H9 (cell line): ENCODE measurements around the gene ADAMTS17. TPM values are rescaled to one million over a fixed set of nuclear protein-coding genes. Genes with fewer than 3 reads are reported as not detected.

Experiments
- DNase-seq: peaks from one replicate; pipeline ENCODE4 v3.0.0-alpha.2; 2017
- H2AFZ ChIP-seq: one replicate; pipeline ENCODE4 v1.6.1; 2013; ENCODE audit warnings: mild to moderate bottlenecking, low read length, control low read depth, moderate library complexity
- H2AK5ac ChIP-seq: 2 replicates; pipeline ENCODE4 v1.6.1; 2013; ENCODE audit warnings: low read length, control low read depth, mixed read lengths; ENCODE audit not compliant: insufficient read length
- H2BK120ac ChIP-seq: one replicate; pipeline ENCODE4 v1.6.1; 2013; ENCODE audit warnings: low read depth, mild to moderate bottlenecking, low read length, control low read depth, inconsistent platforms; ENCODE audit not compliant: poor library complexity, severe bottlenecking
- H2BK12ac ChIP-seq: 2 replicates; pipeline ENCODE4 v1.6.1; 2013; ENCODE audit warnings: low read length, control low read depth, mixed read lengths, low read depth; ENCODE audit not compliant: insufficient read length
- H2BK15ac ChIP-seq: 2 replicates; pipeline ENCODE4 v1.6.1; 2013; ENCODE audit warnings: low read depth, low read length, control low read depth
- H2BK20ac ChIP-seq: one replicate; pipeline ENCODE4 v1.6.1; 2013; ENCODE audit warnings: low read depth, mild to moderate bottlenecking, low read length, control low read depth, inconsistent platforms; ENCODE audit not compliant: poor library complexity, severe bottlenecking
- H2BK5ac ChIP-seq: 2 replicates; pipeline ENCODE4 v1.6.1; 2013; ENCODE audit warnings: low read length, control low read depth, mixed read lengths; ENCODE audit not compliant: insufficient read length
- H3K14ac ChIP-seq: 2 replicates; pipeline ENCODE4 v1.6.1; 2013; ENCODE audit warnings: low read length, control low read depth; ENCODE audit not compliant: insufficient read depth
- H3K18ac ChIP-seq: 2 replicates; pipeline ENCODE4 v1.6.1; 2013; ENCODE audit warnings: low read depth, mild to moderate bottlenecking, mixed read lengths, low read length, control low read depth; ENCODE audit not compliant: insufficient read length
- H3K23ac ChIP-seq: 2 replicates; pipeline ENCODE4 v1.6.1; 2013; ENCODE audit warnings: low read length, control low read depth, mixed read lengths, low read depth; ENCODE audit not compliant: insufficient read length
- H3K23me2 ChIP-seq: 2 replicates; pipeline ENCODE4 v1.6.1; 2013; ENCODE audit warnings: low read depth, mild to moderate bottlenecking, mixed read lengths, low read length, control low read depth; ENCODE audit not compliant: insufficient read length, poor library complexity, severe bottlenecking
- H3K27ac ChIP-seq: 2 replicates; pipeline ENCODE4 v1.5.1; 2013; ENCODE audit warnings: low read length, control low read depth, mixed read lengths, low read depth; ENCODE audit not compliant: insufficient read length
- H3K27me3 ChIP-seq: 2 replicates; pipeline ENCODE4 v1.6.1; 2013; ENCODE audit warnings: low read length, control low read depth, inconsistent platforms; ENCODE audit not compliant: insufficient read depth
- H3K4ac ChIP-seq: 2 replicates; pipeline ENCODE4 v1.6.1; 2013; ENCODE audit warnings: low read depth, mild to moderate bottlenecking, control low read depth, inconsistent platforms, low read length, moderate library complexity
- H3K4me1 ChIP-seq: 2 replicates; pipeline ENCODE4 v1.6.1; 2013; ENCODE audit warnings: low read length, control low read depth, inconsistent platforms; ENCODE audit not compliant: insufficient read depth
- H3K4me2 ChIP-seq: 2 replicates; pipeline ENCODE4 v1.6.1; 2013; ENCODE audit warnings: low read length, control low read depth, mixed read lengths; ENCODE audit not compliant: insufficient read length, insufficient read depth
- H3K56ac ChIP-seq: 2 replicates; pipeline ENCODE4 v1.6.1; 2013; ENCODE audit warnings: low read depth, mild to moderate bottlenecking, mixed read lengths, low read length, control low read depth; ENCODE audit not compliant: insufficient read length
- H3K79me1 ChIP-seq: 2 replicates; pipeline ENCODE4 v1.6.1; 2013; ENCODE audit warnings: low read depth, mild to moderate bottlenecking, moderate library complexity, low read length, control low read depth, inconsistent platforms; ENCODE audit not compliant: insufficient read depth, poor library complexity, severe bottlenecking
- H3K79me2 ChIP-seq: 2 replicates; pipeline ENCODE4 v1.6.1; 2013; ENCODE audit warnings: low read length, control low read depth, inconsistent platforms; ENCODE audit not compliant: insufficient read depth
- H3K9ac ChIP-seq: 2 replicates; pipeline ENCODE4 v1.6.1; 2013; ENCODE audit warnings: low read length, control low read depth, mixed read lengths; ENCODE audit not compliant: insufficient read length; ENCODE audit errors: extremely low read depth
- H3K9me3 ChIP-seq: one replicate; pipeline ENCODE4 v1.6.1; 2013; ENCODE audit warnings: low read depth, low read length, inconsistent platforms; ENCODE audit not compliant: control insufficient read depth
- H3T11ph ChIP-seq: one replicate; pipeline ENCODE4 v1.6.1; 2013; ENCODE audit warnings: mild to moderate bottlenecking, low read length, control low read depth, inconsistent platforms
- H4K20me1 ChIP-seq: one replicate; pipeline ENCODE4 v1.6.1; 2013; ENCODE audit not compliant: control insufficient read depth, insufficient read length, insufficient read depth
- H4K5ac ChIP-seq: 2 replicates; pipeline ENCODE4 v1.6.1; 2013; ENCODE audit warnings: low read depth, mild to moderate bottlenecking, mixed read lengths, low read length, control low read depth; ENCODE audit not compliant: insufficient read length
- H4K8ac ChIP-seq: replicated peaks from 2 replicates; pipeline ENCODE4 v1.6.1; 2013; ENCODE audit warnings: low read length, control low read depth, mixed read lengths, low read depth; ENCODE audit not compliant: insufficient read length
- H4K91ac ChIP-seq: 2 replicates; pipeline ENCODE4 v1.6.1; 2013; ENCODE audit warnings: low read depth, mild to moderate bottlenecking, moderate library complexity, mixed read lengths, low read length, control low read depth; ENCODE audit not compliant: insufficient read length
- H3K27ac Mint-ChIP-seq, 3 experiments: 2 replicates in 2 of 3; 3 replicates in 1 of 3; pipeline ENCODE4 v1.8.0; 2020 to 2021; ENCODE audit warnings: mixed read lengths in 3 of 3, mild to moderate bottlenecking in 1 of 3, moderate library complexity in 1 of 3
- H3K27me3 Mint-ChIP-seq: 2 replicates; pipeline ENCODE4 v1.8.0; 2021; ENCODE audit warnings: low read depth, mild to moderate bottlenecking, moderate library complexity, mixed read lengths
- H3K36me3 Mint-ChIP-seq, 3 experiments: 2 replicates in 2 of 3; 3 replicates in 1 of 3; pipeline ENCODE4 v1.8.0; 2020 to 2021; ENCODE audit warnings: low read depth in 3 of 3, mixed read lengths in 3 of 3; ENCODE audit not compliant: insufficient read depth in 1 of 3
- H3K4me1 Mint-ChIP-seq, 2 experiments: 2 replicates each; pipeline ENCODE4 v1.8.0; 2020; ENCODE audit warnings: mixed read lengths in 2 of 2
- H3K4me3 Mint-ChIP-seq, 2 experiments: 2 replicates in 1 of 2; 3 replicates in 1 of 2; pipeline ENCODE4 v1.8.0; 2020 to 2021; ENCODE audit warnings: mild to moderate bottlenecking in 2 of 2, mixed read lengths in 2 of 2, moderate library complexity in 1 of 2
- H3K9me3 Mint-ChIP-seq, 2 experiments: 2 replicates in 1 of 2; 3 replicates in 1 of 2; pipeline ENCODE4 v1.8.0; 2020; ENCODE audit warnings: mild to moderate bottlenecking in 2 of 2, mixed read lengths in 2 of 2, moderate library complexity in 1 of 2
- CTCF ChIP-seq: fragments of 200-600 bp; sonication (generic); conservative IDR thresholded peaks from 3 replicates; pipeline ENCODE4 v1.8.0; 2021; ENCODE audit warnings: antibody characterized with exemption, mild to moderate bottlenecking
- WGBS: extraction: QIAGEN DNeasy Blood & Tissue Kit; methylation state at CpG from one replicate; pipeline ENCODE4 v1.1.7; 2013; ENCODE audit warnings: missing lambda C conversion rate, low lambda C conversion rate, mixed read lengths; ENCODE audit not compliant: insufficient read length; ENCODE audit errors: extremely low coverage; 5-methylcytosine and 5-hydroxymethylcytosine counted together
- total RNA-seq: library from RNA; stranded (reverse); gene quantifications from 2 replicates; pipeline ENCODE4 v1.2.1, GENCODE V29; 2021

Gene ADAMTS17
- total RNA-seq, 1 experiment from 2014 or later = 2.9 TPM

DNA sequence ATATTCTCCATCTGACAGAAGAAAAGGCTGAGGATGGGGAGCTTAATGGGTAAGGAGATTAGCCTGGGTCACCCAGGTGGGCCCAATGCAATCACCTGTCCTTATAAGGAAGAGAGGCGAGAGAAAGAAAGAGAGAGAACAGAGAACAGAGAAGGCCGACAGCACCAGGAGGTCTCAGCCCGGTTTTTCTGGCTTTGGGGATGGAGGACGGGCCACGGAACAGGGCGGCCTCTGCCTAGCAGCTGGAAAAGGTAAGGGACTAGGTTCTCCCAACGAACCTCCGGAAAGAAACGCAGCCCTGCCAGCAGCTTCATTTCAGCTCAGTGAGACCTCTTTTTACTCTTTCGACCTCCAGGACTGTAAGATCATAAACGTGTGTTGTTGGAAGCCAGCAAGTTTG, 412.5 kb downstream of the ADAMTS17 start:
- Histone ChIP-seq H3K4me2 (peak overlapping the region; percentile 70), H3K4me1 (no peaks in the 10 kb centered on the region; the same call in 1 of the 2 replicates), H3K23ac (no peak overlapping the region), H2BK20ac (no peak overlapping the region), H3K9ac (no peak overlapping the region), H3K4ac (no peak overlapping the region), H2BK12ac (no peak overlapping the region), H4K91ac (no peak overlapping the region), H3K18ac (peak overlapping the region; percentile 70), H3T11ph (no peak overlapping the region), H4K5ac (no peak overlapping the region), H3K23me2 (no peaks in the 10 kb centered on the region), H4K8ac (no peak overlapping the region), H2BK5ac (no peak overlapping the region), H2BK120ac (no peak overlapping the region), H3K56ac (no peak overlapping the region), H2AK5ac (no peak overlapping the region), H3K79me2 (no peaks in the 10 kb centered on the region), H3K14ac (peak overlapping the region; percentile 39; the same call in 1 of the 2 replicates), H3K9me3 (no peaks in the 10 kb centered on the region), H2BK15ac (no peak overlapping the region), H2AFZ (no peak overlapping the region), H3K27me3 (peaks cover 10% of the 10 kb centered on the region; the same call in 1 of the 2 replicates), H3K27ac (no peak overlapping the region), H3K79me1 (no peaks in the 10 kb centered on the region), H4K20me1 (no peaks in the 10 kb centered on the region)
- Mint-ChIP-seq H3K27ac (0 out of 7 replicates have a peak overlapping the region, but pooled peaks of 1 of the 3 experiments have one; percentile 22), H3K27me3 (peaks cover 64% of the 10 kb centered on the region), H3K4me1 (peaks cover 17 to 27% of the 10 kb centered on the region in 2 experiments), H3K9me3 (peaks cover 7 to 8% of the 10 kb centered on the region in 2 experiments; a peak in 3 of 5 replicates), H3K36me3 (no peaks in the 10 kb centered on the region), H3K4me3 (peak overlapping the region; percentile 74 to 88)
- no CpG with 5 or more reads among the region's 11 CpGs for WGBS
- DNase-seq = peak; percentile 70
- TF ChIP-seq CTCF = no peak
